OCI-LY7 (cell line): ENCODE measurements around the gene ARHGAP28. TPM values are rescaled to one million over a fixed set of nuclear protein-coding genes. Genes with fewer than 3 reads are reported as not detected.

Experiments
- BruUV-seq: library from RNA; stranded (reverse); fragments of 400-500 nt; replicated peaks from 2 replicates; lab custom pipeline; 2021; lab: Mats Ljungman, UMichigan
- CTCF ChIA-PET: fragments of 300-600 bp; sonication (Branson Sonifier 250); formaldehyde crosslinking; loops from one replicate; lab custom pipeline; 2022; ENCODE audit warnings: antibody characterized with exemption; ENCODE audit not compliant: unreplicated experiment; lab: Charles Lee
- POLR2A ChIA-PET: fragments of 300-600 bp; sonication (Branson Sonifier 250); formaldehyde crosslinking; loops from one replicate; lab custom pipeline; 2022; ENCODE audit warnings: antibody characterized with exemption; lab: Charles Lee
- DNase-seq: peaks from one replicate; pipeline ENCODE4 v3.0.0-alpha.2; 2015; ENCODE audit warnings: low spot score
- H2AFZ ChIP-seq: fragments of 200-600 bp; sonication (generic), shearing (Covaris generic); 2 replicates; pipeline ENCODE4 v1.6.1; 2014; ENCODE audit warnings: mild to moderate bottlenecking, antibody characterized with exemption, low read length, moderate library complexity
- H3K27ac ChIP-seq: fragments of 200-600 bp; sonication (generic); 2 replicates; pipeline ENCODE4 v1.5.1; 2014; ENCODE audit warnings: mixed run types, low read depth, mild to moderate bottlenecking, moderate library complexity, low read length, inconsistent platforms; ENCODE audit not compliant: poor library complexity, severe bottlenecking
- H3K36me3 ChIP-seq: fragments of 200-600 bp; sonication (generic); 2 replicates; pipeline ENCODE4 v1.6.1; 2014; ENCODE audit warnings: mild to moderate bottlenecking, antibody characterized with exemption, low read length, moderate library complexity, mixed read lengths; ENCODE audit not compliant: insufficient read depth
- H3K4me1 ChIP-seq: fragments of 200-600 bp; sonication (generic); 2 replicates; pipeline ENCODE4 v1.5.1; 2014; ENCODE audit warnings: mild to moderate bottlenecking, low read length; ENCODE audit not compliant: insufficient read depth, poor library complexity, severe bottlenecking
- H3K4me2 ChIP-seq: fragments of 200-600 bp; sonication (generic); 2 replicates; pipeline ENCODE4 v1.6.1; 2014; ENCODE audit warnings: mild to moderate bottlenecking, low read length
- H3K4me3 ChIP-seq: fragments of 200-600 bp; sonication (generic); 2 replicates; pipeline ENCODE4 v1.5.1; 2014; ENCODE audit warnings: mild to moderate bottlenecking, low read depth, low read length; ENCODE audit not compliant: poor library complexity, severe bottlenecking
- H3K79me2 ChIP-seq: fragments of 200-600 bp; sonication (generic); 2 replicates; pipeline ENCODE4 v1.6.1; 2016; ENCODE audit warnings: low read depth, mild to moderate bottlenecking, low read length, moderate library complexity, mixed read lengths; ENCODE audit not compliant: insufficient read depth
- H3K9me2 ChIP-seq: fragments of 200-600 bp; sonication (generic); 2 replicates; pipeline ENCODE4 v1.6.1; 2016; ENCODE audit warnings: mild to moderate bottlenecking, low read length, mixed read lengths; ENCODE audit not compliant: insufficient read depth
- H3K9me3 ChIP-seq: fragments of 200-600 bp; sonication (generic); 2 replicates; pipeline ENCODE4 v1.6.1; 2014; ENCODE audit warnings: mild to moderate bottlenecking, mixed run types, low read length, mixed read lengths
- H4K20me1 ChIP-seq: fragments of 200-600 bp; sonication (generic); 2 replicates; pipeline ENCODE4 v1.6.1; 2014; ENCODE audit warnings: mild to moderate bottlenecking, antibody characterized with exemption, low read length, moderate library complexity, mixed read lengths; ENCODE audit not compliant: insufficient read depth
- CTCF ChIP-seq: fragments of 200-600 bp; sonication (generic); conservative IDR thresholded peaks from 2 replicates; pipeline ENCODE4 v1.5.1; 2014; ENCODE audit warnings: mild to moderate bottlenecking, antibody characterized with exemption, low read length, moderate library complexity, mixed read lengths
- EZH2phosphoT487 ChIP-seq: fragments of 200-600 bp; sonication (generic); IDR thresholded peaks from 2 replicates; pipeline ENCODE4 v1.6.1; 2018; ENCODE audit warnings: low read depth, borderline replicate concordance, mild to moderate bottlenecking, mixed run types, antibody characterized with exemption, low read length, moderate library complexity, mixed read lengths
- intact Hi-C: fragments of 100-400 bp; cut with micrococcal nuclease; formaldehyde crosslinking; loops from one replicate; pipeline ENCODE4 v1.10.0; 2022; ENCODE audit not compliant: unreplicated experiment
- total RNA-seq, 2 experiments: library from RNA; depleted of rRNA in 1 of 2; stranded (reverse); fragments of >200 nt in 1 of 2; shearing (Covaris generic) in 1 of 2; gene quantifications; 2 replicates each; pipeline ENCODE4 v1.2.3, GENCODE V29; 2014 to 2022

The ARHGAP28 gene
- total RNA-seq, 2 experiments from 2014 or later = not detected

- POLR2A ChIA-PET = no interaction called here
- no TSS peak for BruUV-seq
- CTCF ChIA-PET = no interaction called here
- Histone ChIP-seq H3K4me2 (no peak overlapping the region), H3K9me2 (no peaks in the 10 kb centered on the region), H3K79me2 (no peaks in the 10 kb centered on the region), H3K9me3 (no peaks in the 10 kb centered on the region), H3K27ac (no peak overlapping the region), H3K4me3 (no peak overlapping the region), H2AFZ (no peak overlapping the region), H3K36me3 (no peaks in the 10 kb centered on the region), H4K20me1 (no peaks in the 10 kb centered on the region), H3K4me1 (no peaks in the 10 kb centered on the region)
- no peak for DNase-seq
- TF ChIP-seq EZH2phosphoT487 (no peak), CTCF (no peak)
- intact Hi-C loops = no loop called here
Observed at GRCh38 chr18:6738622-6739021, 9.1 kb downstream of the ARHGAP28 start.

- H3K4me2 ChIP-seq = no peak overlapping the region
- intact Hi-C loops = no loop called here
Observed at GRCh38 chr18:6741232-6741663, 11.7 kb downstream of the ARHGAP28 start.

More at GRCh38 chr18:6741232-6741663, 11.7 kb downstream of the ARHGAP28 start:
- Histone ChIP-seq H2AFZ (no peak overlapping the region), H4K20me1 (no peaks in the 10 kb centered on the region), H3K27ac (no peak overlapping the region), H3K9me3 (no peaks in the 10 kb centered on the region), H3K79me2 (no peaks in the 10 kb centered on the region), H3K4me3 (no peak overlapping the region), H3K36me3 (no peaks in the 10 kb centered on the region), H3K9me2 (no peaks in the 10 kb centered on the region), H3K4me1 (no peaks in the 10 kb centered on the region)
- ChIA-PET POLR2A (interaction anchor here (0.7 to 1.1 kb wide), 3 partner anchors 13 to 966 kb away, joined by 3 to 4 read pairs (median 4); no protein-coding TSS in a partner anchor), CTCF (no interaction called here)
- DNase-seq = no peak
- no TSS peak for BruUV-seq
- no peak for TF ChIP-seq EZH2phosphoT487
- no peak for TF ChIP-seq CTCF
